Measurements from ENCODE around the gene AKNA.

DNA sequence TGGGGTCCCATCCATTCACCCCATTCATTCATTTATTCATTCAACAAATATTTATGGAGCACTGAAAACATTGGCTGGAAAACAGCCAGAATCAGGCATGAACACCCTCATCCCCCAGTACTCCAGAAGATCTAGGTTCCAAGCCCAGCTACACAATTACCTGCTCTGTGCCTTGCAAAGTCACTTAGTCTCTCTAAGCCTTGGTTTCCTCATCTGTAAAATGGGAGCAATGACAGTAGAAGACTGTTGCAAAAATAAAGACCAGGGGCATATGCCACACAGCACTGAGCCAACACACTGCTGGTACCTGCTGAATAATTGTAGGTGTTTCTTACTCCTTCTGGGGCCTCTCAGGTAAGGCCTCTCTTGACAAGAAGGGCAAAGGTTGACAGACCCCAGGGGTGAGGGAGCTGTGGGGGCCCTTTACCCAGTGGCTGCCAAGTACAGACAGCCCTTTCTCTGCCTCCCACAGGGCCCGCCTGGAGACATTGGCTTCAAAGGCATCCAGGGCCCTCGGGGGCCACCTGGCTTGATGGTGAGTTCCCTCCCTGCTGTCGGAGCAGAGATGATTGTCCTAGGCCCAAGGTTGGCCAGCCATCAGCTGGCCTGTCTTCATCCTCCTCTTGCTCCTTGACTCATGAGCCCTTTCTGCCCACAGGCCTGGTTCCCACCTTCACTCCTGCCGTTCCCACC is 87.5 kb downstream of the AKNA start:
- TF ChIP-seq, protein P1, sequence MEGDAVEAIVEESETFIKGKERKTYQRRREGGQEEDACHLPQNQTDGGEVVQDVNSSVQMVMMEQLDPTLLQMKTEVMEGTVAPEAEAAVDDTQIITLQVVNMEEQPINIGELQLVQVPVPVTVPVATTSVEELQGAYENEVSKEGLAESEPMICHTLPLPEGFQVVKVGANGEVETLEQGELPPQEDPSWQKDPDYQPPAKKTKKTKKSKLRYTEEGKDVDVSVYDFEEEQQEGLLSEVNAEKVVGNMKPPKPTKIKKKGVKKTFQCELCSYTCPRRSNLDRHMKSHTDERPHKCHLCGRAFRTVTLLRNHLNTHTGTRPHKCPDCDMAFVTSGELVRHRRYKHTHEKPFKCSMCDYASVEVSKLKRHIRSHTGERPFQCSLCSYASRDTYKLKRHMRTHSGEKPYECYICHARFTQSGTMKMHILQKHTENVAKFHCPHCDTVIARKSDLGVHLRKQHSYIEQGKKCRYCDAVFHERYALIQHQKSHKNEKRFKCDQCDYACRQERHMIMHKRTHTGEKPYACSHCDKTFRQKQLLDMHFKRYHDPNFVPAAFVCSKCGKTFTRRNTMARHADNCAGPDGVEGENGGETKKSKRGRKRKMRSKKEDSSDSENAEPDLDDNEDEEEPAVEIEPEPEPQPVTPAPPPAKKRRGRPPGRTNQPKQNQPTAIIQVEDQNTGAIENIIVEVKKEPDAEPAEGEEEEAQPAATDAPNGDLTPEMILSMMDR (IDR thresholded peaks at IDR 0.05; ENCODE audit: poor library complexity, severe bottlenecking): no peak
- TF ChIP-seq, protein P2, sequence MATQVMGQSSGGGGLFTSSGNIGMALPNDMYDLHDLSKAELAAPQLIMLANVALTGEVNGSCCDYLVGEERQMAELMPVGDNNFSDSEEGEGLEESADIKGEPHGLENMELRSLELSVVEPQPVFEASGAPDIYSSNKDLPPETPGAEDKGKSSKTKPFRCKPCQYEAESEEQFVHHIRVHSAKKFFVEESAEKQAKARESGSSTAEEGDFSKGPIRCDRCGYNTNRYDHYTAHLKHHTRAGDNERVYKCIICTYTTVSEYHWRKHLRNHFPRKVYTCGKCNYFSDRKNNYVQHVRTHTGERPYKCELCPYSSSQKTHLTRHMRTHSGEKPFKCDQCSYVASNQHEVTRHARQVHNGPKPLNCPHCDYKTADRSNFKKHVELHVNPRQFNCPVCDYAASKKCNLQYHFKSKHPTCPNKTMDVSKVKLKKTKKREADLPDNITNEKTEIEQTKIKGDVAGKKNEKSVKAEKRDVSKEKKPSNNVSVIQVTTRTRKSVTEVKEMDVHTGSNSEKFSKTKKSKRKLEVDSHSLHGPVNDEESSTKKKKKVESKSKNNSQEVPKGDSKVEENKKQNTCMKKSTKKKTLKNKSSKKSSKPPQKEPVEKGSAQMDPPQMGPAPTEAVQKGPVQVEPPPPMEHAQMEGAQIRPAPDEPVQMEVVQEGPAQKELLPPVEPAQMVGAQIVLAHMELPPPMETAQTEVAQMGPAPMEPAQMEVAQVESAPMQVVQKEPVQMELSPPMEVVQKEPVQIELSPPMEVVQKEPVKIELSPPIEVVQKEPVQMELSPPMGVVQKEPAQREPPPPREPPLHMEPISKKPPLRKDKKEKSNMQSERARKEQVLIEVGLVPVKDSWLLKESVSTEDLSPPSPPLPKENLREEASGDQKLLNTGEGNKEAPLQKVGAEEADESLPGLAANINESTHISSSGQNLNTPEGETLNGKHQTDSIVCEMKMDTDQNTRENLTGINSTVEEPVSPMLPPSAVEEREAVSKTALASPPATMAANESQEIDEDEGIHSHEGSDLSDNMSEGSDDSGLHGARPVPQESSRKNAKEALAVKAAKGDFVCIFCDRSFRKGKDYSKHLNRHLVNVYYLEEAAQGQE (IDR thresholded peaks at IDR 0.05; ENCODE audit: borderline replicate concordance): no peak
- TF ChIP-seq POLR2AphosphoS5 (IDR thresholded peaks at IDR 0.05) (no peak), EZH2 (IDR thresholded peaks at IDR 0.05; ENCODE audit: borderline replicate concordance, insufficient read depth, low read length, poor library complexity, severe bottlenecking) (no peak), RAD21 (conservative IDR thresholded peaks at IDR 0.05) (no peak), EP300 (conservative IDR thresholded peaks at IDR 0.05; ENCODE audit: poor library complexity, severe bottlenecking) (no peak), TAF1 (IDR thresholded peaks at IDR 0.05; ENCODE audit: low read depth) (no peak)
